Stimulated activated naive CD4-positive, alpha-beta T cell (primary cell): ENCODE data around the gene SCAF1.

Experiments used
- DNase-seq, 6 experiments: peaks; one replicate each; lab custom pipeline; 2025; lab: John Stamatoyannopoulos, UW

SCAF1 gene

GRCh38 chr19:49666120-49666444 is 24.1 kb downstream of the SCAF1 start:
- no peak for DNase-seq

- DNase-seq, result no peak
These were observed 25.5 kb downstream of the SCAF1 start for GRCh38 chr19:49667473-49667872.

GRCh38 chr19:49669516-49669915 is 27.5 kb downstream of the SCAF1 start:
- DNase-seq, result no peak

GRCh38 chr19:49672131-49672919 is 30.3 kb downstream of the SCAF1 start:
- peak; percentile 22 to 70 (median 64) for DNase-seq

- DNase-seq, result peak in 3 of 6 experiments; percentile 37 to 70 (median 45)
These were observed 34.3 kb downstream of the SCAF1 start for GRCh38 chr19:49676136-49676783.

- DNase-seq, result peak; percentile 92 to 99 (median 98)
These were observed 34.8 kb downstream of the SCAF1 start for GRCh38 chr19:49676784-49677230.

GRCh38 chr19:49677231-49677900 is 35.4 kb downstream of the SCAF1 start, which contains the start of gene PRMT1:
Gene PRMT1 (plus strand): TSS chr19:49677271. CDS start chr19:49677281, 10 bp downstream.
- peak in 5 of 6 experiments; percentile 40 to 85 (median 69) for DNase-seq

GRCh38 chr19:49677901-49678674 is 36.1 kb downstream of the SCAF1 start:
- DNase-seq, result peak; percentile 66 to 85 (median 74)

GRCh38 chr19:49678985-49679770 is 37.2 kb downstream of the SCAF1 start:
- DNase-seq, result no peak

- peak in 1 of 6 experiments; percentile 13 for DNase-seq
These were observed 37.9 kb downstream of the SCAF1 start for GRCh38 chr19:49679771-49680413.

GRCh38 chr19:49680421-49681351 is 38.7 kb downstream of the SCAF1 start:
- DNase-seq, result peak; percentile 73 to 94 (median 90)

GRCh38 chr19:49681830-49682229 is 39.8 kb downstream of the SCAF1 start:
- no peak for DNase-seq

- no peak for DNase-seq
These were observed 40.3 kb downstream of the SCAF1 start for GRCh38 chr19:49682274-49682673.

- DNase-seq, result no peak
These were observed 41.8 kb downstream of the SCAF1 start for GRCh38 chr19:49683814-49684250.

GRCh38 chr19:49684251-49684982 is 42.4 kb downstream of the SCAF1 start:
- DNase-seq, result no peak

GRCh38 chr19:49684983-49685553 is 43.1 kb downstream of the SCAF1 start:
- DNase-seq, result no peak

GRCh38 chr19:49685845-49686332 is 43.9 kb downstream of the SCAF1 start:
- no peak for DNase-seq

GRCh38 chr19:49686503-49687088 is 44.6 kb downstream of the SCAF1 start:
- DNase-seq, result no peak
